ENCODE results near the gene ZNF385C. TPM values are rescaled to one million over a fixed set of nuclear protein-coding genes. Genes with fewer than 3 reads are reported as not detected.

Gene ZNF385C
- total and polyA plus RNA-seq, 2 of the 13 experiments (the other 11 are each of a cell fraction or from before 2014, with no cell fraction given): 2.3 to 6.1 TPM

DNA sequence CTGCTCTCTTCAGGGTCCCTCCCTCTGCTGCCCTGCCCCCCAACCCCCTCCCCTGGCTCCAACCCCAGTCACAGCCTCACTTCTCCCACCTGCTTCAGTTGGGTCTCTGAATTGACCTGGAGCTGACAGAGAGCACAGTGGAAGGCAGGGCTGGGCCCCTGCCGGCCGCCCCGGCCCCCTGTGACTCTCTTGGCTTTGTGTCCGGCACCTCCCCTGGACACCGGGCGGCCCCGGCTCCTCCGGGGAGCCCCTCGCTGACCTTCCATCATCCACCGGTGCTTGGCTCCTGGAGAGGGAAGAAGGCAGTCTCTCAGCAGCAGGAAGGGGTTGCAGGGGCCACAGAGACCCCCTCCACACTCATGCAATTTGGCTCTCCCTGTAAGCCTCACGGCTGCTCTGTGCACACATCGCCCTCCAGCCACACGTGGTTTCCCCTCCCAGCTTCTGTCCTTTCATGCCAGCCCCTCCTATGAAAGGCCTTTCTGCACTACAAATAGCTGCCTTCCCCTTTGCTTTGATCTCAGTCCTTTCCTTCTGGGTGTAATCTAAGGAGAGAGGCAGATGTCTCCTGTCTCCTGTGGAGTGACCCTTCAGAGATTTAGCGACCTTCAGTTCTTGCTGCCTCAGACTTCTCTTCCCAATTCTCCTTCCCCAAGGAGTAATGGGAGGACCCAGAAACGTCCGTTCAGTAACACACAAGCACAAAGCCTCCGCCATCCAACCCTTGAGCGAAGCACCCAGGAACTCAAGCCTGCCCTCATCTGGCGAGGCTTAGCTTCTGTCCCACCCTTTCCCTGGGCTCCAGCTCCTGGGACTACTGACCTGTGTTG, 70.1 kb downstream of the ZNF385C start (continued):
- TF ChIP-seq, protein P1, sequence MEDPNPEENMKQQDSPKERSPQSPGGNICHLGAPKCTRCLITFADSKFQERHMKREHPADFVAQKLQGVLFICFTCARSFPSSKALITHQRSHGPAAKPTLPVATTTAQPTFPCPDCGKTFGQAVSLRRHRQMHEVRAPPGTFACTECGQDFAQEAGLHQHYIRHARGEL (CRISPR knock-in tag; IDR thresholded peaks at IDR 0.05): no peak
- TF ChIP-seq MED8 (CRISPR knock-in tag; IDR thresholded peaks at IDR 0.05; ENCODE audit: insufficient replicate concordance): peak; percentile 28
- TF ChIP-seq KLF6 (CRISPR knock-in tag; IDR thresholded peaks at IDR 0.05): 0 out of 2 replicates have a peak, but pooled peaks have one; percentile 29
- TF ChIP-seq, protein P2, sequence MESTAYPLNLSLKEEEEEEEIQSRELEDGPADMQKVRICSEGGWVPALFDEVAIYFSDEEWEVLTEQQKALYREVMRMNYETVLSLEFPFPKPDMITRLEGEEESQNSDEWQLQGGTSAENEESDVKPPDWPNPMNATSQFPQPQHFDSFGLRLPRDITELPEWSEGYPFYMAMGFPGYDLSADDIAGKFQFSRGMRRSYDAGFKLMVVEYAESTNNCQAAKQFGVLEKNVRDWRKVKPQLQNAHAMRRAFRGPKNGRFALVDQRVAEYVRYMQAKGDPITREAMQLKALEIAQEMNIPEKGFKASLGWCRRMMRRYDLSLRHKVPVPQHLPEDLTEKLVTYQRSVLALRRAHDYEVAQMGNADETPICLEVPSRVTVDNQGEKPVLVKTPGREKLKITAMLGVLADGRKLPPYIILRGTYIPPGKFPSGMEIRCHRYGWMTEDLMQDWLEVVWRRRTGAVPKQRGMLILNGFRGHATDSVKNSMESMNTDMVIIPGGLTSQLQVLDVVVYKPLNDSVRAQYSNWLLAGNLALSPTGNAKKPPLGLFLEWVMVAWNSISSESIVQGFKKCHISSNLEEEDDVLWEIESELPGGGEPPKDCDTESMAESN (CRISPR knock-in tag; conservative IDR thresholded peaks at IDR 0.05): no peak
- no peak for TF ChIP-seq NCOA5 (CRISPR knock-in tag; IDR thresholded peaks at IDR 0.05)
- no peak for TF ChIP-seq RORA (CRISPR knock-in tag; IDR thresholded peaks at IDR 0.05)
- TF ChIP-seq PTBP1 (IDR thresholded peaks at IDR 0.05; ENCODE audit: low read depth, low read length, poor library complexity, severe bottlenecking): no peak
- TF ChIP-seq ZFP41 (CRISPR knock-in tag; IDR thresholded peaks at IDR 0.05; ENCODE audit: borderline replicate concordance): no peak
- no peak for TF ChIP-seq EEA1 (CRISPR knock-in tag; IDR thresholded peaks at IDR 0.05; ENCODE audit: borderline replicate concordance)
- no peak for TF ChIP-seq HIVEP1 (CRISPR knock-in tag; IDR thresholded peaks at IDR 0.05)
- TF ChIP-seq ZNF780A (CRISPR knock-in tag; IDR thresholded peaks at IDR 0.05): no peak
- TF ChIP-seq ZNF563 (CRISPR knock-in tag; IDR thresholded peaks at IDR 0.05): no peak
- TF ChIP-seq, protein P3, sequence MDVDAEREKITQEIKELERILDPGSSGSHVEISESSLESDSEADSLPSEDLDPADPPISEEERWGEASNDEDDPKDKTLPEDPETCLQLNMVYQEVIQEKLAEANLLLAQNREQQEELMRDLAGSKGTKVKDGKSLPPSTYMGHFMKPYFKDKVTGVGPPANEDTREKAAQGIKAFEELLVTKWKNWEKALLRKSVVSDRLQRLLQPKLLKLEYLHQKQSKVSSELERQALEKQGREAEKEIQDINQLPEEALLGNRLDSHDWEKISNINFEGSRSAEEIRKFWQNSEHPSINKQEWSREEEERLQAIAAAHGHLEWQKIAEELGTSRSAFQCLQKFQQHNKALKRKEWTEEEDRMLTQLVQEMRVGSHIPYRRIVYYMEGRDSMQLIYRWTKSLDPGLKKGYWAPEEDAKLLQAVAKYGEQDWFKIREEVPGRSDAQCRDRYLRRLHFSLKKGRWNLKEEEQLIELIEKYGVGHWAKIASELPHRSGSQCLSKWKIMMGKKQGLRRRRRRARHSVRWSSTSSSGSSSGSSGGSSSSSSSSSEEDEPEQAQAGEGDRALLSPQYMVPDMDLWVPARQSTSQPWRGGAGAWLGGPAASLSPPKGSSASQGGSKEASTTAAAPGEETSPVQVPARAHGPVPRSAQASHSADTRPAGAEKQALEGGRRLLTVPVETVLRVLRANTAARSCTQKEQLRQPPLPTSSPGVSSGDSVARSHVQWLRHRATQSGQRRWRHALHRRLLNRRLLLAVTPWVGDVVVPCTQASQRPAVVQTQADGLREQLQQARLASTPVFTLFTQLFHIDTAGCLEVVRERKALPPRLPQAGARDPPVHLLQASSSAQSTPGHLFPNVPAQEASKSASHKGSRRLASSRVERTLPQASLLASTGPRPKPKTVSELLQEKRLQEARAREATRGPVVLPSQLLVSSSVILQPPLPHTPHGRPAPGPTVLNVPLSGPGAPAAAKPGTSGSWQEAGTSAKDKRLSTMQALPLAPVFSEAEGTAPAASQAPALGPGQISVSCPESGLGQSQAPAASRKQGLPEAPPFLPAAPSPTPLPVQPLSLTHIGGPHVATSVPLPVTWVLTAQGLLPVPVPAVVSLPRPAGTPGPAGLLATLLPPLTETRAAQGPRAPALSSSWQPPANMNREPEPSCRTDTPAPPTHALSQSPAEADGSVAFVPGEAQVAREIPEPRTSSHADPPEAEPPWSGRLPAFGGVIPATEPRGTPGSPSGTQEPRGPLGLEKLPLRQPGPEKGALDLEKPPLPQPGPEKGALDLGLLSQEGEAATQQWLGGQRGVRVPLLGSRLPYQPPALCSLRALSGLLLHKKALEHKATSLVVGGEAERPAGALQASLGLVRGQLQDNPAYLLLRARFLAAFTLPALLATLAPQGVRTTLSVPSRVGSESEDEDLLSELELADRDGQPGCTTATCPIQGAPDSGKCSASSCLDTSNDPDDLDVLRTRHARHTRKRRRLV (CRISPR knock-in tag; IDR thresholded peaks at IDR 0.05): 0 out of 2 replicates have a peak, but pooled peaks have one; percentile 58
- TF ChIP-seq, protein P4, sequence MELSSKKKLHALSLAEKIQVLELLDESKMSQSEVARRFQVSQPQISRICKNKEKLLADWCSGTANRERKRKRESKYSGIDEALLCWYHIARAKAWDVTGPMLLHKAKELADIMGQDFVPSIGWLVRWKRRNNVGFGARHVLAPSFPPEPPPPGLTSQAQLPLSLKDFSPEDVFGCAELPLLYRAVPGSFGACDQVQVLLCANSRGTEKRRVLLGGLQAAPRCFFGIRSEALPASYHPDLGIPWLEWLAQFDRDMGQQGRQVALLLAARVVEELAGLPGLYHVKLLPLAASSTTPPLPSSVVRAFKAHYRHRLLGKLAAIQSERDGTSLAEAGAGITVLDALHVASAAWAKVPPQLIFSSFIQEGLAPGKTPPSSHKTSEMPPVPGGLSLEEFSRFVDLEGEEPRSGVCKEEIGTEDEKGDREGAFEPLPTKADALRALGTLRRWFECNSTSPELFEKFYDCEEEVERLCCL (CRISPR knock-in tag; IDR thresholded peaks at IDR 0.05; ENCODE audit: borderline replicate concordance): no peak
- peak; percentile 58; the same call in 1 of the 2 replicates for TF ChIP-seq ZNF235 (CRISPR knock-in tag; IDR thresholded peaks at IDR 0.05; ENCODE audit: borderline replicate concordance)
- TF ChIP-seq KDM6A (CRISPR knock-in tag; IDR thresholded peaks at IDR 0.05; ENCODE audit: low read depth): no peak
- TF ChIP-seq ZNF572 (CRISPR knock-in tag; IDR thresholded peaks at IDR 0.05): no peak
- no peak for TF ChIP-seq JUND (CRISPR knock-in tag; IDR thresholded peaks at IDR 0.05)
